Stomach (tissue), 4 donors: ENCODE data around the gene APOC3.

ENCODE experiments used
- CTCF ChIP-seq, 7 experiments: fragments of 450-650 bp in 4 of 7; fragments of 200-600 bp in 3 of 7; sonication (generic) in 3 of 7; IDR thresholded peaks; one replicate each; pipeline ENCODE4 v1.5.1; 2016 to 2019; ENCODE audit warnings: antibody characterized with exemption in 7 of 7, control low read depth in 2 of 7, mild to moderate bottlenecking in 1 of 7
- POLR2A ChIP-seq, 4 donors: fragments of 450-650 bp; IDR thresholded peaks; one replicate each; pipeline ENCODE4 v1.6.1; 2016; ENCODE audit warnings: antibody characterized with exemption in 4 of 4, control low read depth in 2 of 4, mild to moderate bottlenecking in 1 of 4, moderate library complexity in 1 of 4
- POLR2AphosphoS5 ChIP-seq, 3 donors: sonication (generic); formaldehyde crosslinking; IDR thresholded peaks; one replicate each; pipeline ENCODE4 v1.6.1; 2016; ENCODE audit warnings: antibody characterized with exemption in 3 of 3

- TF ChIP-seq CTCF (IDR thresholded peaks at IDR 0.05) (no peak), POLR2A (IDR thresholded peaks at IDR 0.05) (no peak), POLR2AphosphoS5 (IDR thresholded peaks at IDR 0.05) (peak in 2 of 3 donors; percentile 30 to 41)
Observed at GRCh38 chr11:116842909-116843308, 13.2 kb downstream of the APOC3 start.
